OCI-LY7 (cell line): ENCODE results near the gene TMEM72. TPM values are rescaled to one million over a fixed set of nuclear protein-coding genes. Genes with fewer than 3 reads are reported as not detected.

Experiments used
- BruUV-seq: library from RNA; stranded (reverse); fragments of 400-500 nt; replicated peaks from 2 replicates; lab custom pipeline; 2021; lab: Mats Ljungman, UMichigan
- CTCF ChIA-PET: fragments of 300-600 bp; sonication (Branson Sonifier 250); formaldehyde crosslinking; loops from one replicate; lab custom pipeline; 2022; ENCODE audit warnings: antibody characterized with exemption; ENCODE audit not compliant: unreplicated experiment; lab: Charles Lee
- POLR2A ChIA-PET: fragments of 300-600 bp; sonication (Branson Sonifier 250); formaldehyde crosslinking; loops from one replicate; lab custom pipeline; 2022; ENCODE audit warnings: antibody characterized with exemption; lab: Charles Lee
- DNase-seq: peaks from one replicate; pipeline ENCODE4 v3.0.0-alpha.2; 2015; ENCODE audit warnings: low spot score
- H2AFZ ChIP-seq: fragments of 200-600 bp; sonication (generic), shearing (Covaris generic); 2 replicates; pipeline ENCODE4 v1.6.1; 2014; ENCODE audit warnings: mild to moderate bottlenecking, antibody characterized with exemption, low read length, moderate library complexity
- H3K27ac ChIP-seq: fragments of 200-600 bp; sonication (generic); 2 replicates; pipeline ENCODE4 v1.5.1; 2014; ENCODE audit warnings: mixed run types, low read depth, mild to moderate bottlenecking, moderate library complexity, low read length, inconsistent platforms; ENCODE audit not compliant: poor library complexity, severe bottlenecking
- H3K36me3 ChIP-seq: fragments of 200-600 bp; sonication (generic); 2 replicates; pipeline ENCODE4 v1.6.1; 2014; ENCODE audit warnings: mild to moderate bottlenecking, antibody characterized with exemption, low read length, moderate library complexity, mixed read lengths; ENCODE audit not compliant: insufficient read depth
- H3K4me1 ChIP-seq: fragments of 200-600 bp; sonication (generic); 2 replicates; pipeline ENCODE4 v1.5.1; 2014; ENCODE audit warnings: mild to moderate bottlenecking, low read length; ENCODE audit not compliant: insufficient read depth, poor library complexity, severe bottlenecking
- H3K4me2 ChIP-seq: fragments of 200-600 bp; sonication (generic); 2 replicates; pipeline ENCODE4 v1.6.1; 2014; ENCODE audit warnings: mild to moderate bottlenecking, low read length
- H3K4me3 ChIP-seq: fragments of 200-600 bp; sonication (generic); 2 replicates; pipeline ENCODE4 v1.5.1; 2014; ENCODE audit warnings: mild to moderate bottlenecking, low read depth, low read length; ENCODE audit not compliant: poor library complexity, severe bottlenecking
- H3K79me2 ChIP-seq: fragments of 200-600 bp; sonication (generic); 2 replicates; pipeline ENCODE4 v1.6.1; 2016; ENCODE audit warnings: low read depth, mild to moderate bottlenecking, low read length, moderate library complexity, mixed read lengths; ENCODE audit not compliant: insufficient read depth
- H3K9me2 ChIP-seq: fragments of 200-600 bp; sonication (generic); 2 replicates; pipeline ENCODE4 v1.6.1; 2016; ENCODE audit warnings: mild to moderate bottlenecking, low read length, mixed read lengths; ENCODE audit not compliant: insufficient read depth
- H3K9me3 ChIP-seq: fragments of 200-600 bp; sonication (generic); 2 replicates; pipeline ENCODE4 v1.6.1; 2014; ENCODE audit warnings: mild to moderate bottlenecking, mixed run types, low read length, mixed read lengths
- H4K20me1 ChIP-seq: fragments of 200-600 bp; sonication (generic); 2 replicates; pipeline ENCODE4 v1.6.1; 2014; ENCODE audit warnings: mild to moderate bottlenecking, antibody characterized with exemption, low read length, moderate library complexity, mixed read lengths; ENCODE audit not compliant: insufficient read depth
- CTCF ChIP-seq: fragments of 200-600 bp; sonication (generic); conservative IDR thresholded peaks from 2 replicates; pipeline ENCODE4 v1.5.1; 2014; ENCODE audit warnings: mild to moderate bottlenecking, antibody characterized with exemption, low read length, moderate library complexity, mixed read lengths
- EZH2phosphoT487 ChIP-seq: fragments of 200-600 bp; sonication (generic); IDR thresholded peaks from 2 replicates; pipeline ENCODE4 v1.6.1; 2018; ENCODE audit warnings: low read depth, borderline replicate concordance, mild to moderate bottlenecking, mixed run types, antibody characterized with exemption, low read length, moderate library complexity, mixed read lengths
- intact Hi-C: fragments of 100-400 bp; cut with micrococcal nuclease; formaldehyde crosslinking; loops from one replicate; pipeline ENCODE4 v1.10.0; 2022; ENCODE audit not compliant: unreplicated experiment
- total RNA-seq, 2 experiments: library from RNA; depleted of rRNA in 1 of 2; stranded (reverse); fragments of >200 nt in 1 of 2; shearing (Covaris generic) in 1 of 2; gene quantifications; 2 replicates each; pipeline ENCODE4 v1.2.3, GENCODE V29; 2014 to 2022

The TMEM72 gene
- total RNA-seq, 2 experiments from 2014 or later, result not detected

DNA sequence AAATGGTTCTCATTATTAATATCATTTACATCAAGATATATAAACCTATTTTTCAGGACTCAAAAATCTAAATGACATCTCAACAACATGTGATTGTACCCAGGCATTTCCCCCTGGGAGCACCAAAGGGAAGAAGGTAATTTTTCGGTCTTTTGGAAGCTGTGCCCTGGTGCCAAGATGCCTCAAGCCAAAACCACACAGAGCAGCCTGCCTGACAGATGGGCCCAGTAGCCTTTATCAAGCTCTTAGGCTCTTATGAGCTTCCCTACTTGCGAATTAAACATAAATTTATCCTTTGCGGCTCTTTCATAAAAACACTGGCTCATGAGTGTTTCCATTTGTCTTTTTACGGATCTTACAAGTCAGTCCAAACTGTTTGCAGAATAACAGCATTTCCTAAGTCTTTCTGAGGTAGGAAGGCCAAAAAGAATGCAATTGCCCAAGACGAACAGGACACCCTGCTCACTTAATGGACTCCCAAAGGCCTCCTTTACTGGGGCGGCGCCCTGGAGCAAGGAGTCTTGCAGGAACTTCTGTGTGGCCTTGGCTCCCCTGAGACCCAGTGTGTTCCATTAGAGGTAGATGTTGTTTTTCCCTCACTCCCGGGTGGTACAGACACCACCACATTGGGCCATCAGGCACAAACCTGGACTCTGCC lies 44.4 kb downstream of the TMEM72 start:
- peaks cover 17% of the 10 kb centered on the region for H3K4me1 ChIP-seq
- no peaks in the 10 kb centered on the region for H3K79me2 ChIP-seq
- ChIA-PET CTCF (no interaction called here), POLR2A (no interaction called here)
- no peaks in the 10 kb centered on the region for H3K9me2 ChIP-seq
- H3K27ac ChIP-seq, result no peak overlapping the region
- no peak overlapping the region for H2AFZ ChIP-seq
- H4K20me1 ChIP-seq, result no peaks in the 10 kb centered on the region
- DNase-seq, result no peak
- no peaks in the 10 kb centered on the region for H3K9me3 ChIP-seq
- TF ChIP-seq EZH2phosphoT487, result no peak
- no peak for TF ChIP-seq CTCF
- no TSS peak for BruUV-seq
- H3K36me3 ChIP-seq, result no peaks in the 10 kb centered on the region
- H3K4me2 ChIP-seq, result no peak overlapping the region
- H3K4me3 ChIP-seq, result no peak overlapping the region
- intact Hi-C loops, result no loop called here

- ChIA-PET CTCF (no interaction called here), POLR2A (no interaction called here)
- Histone ChIP-seq H2AFZ (no peak overlapping the region), H3K79me2 (no peaks in the 10 kb centered on the region), H3K27ac (no peak overlapping the region), H3K9me2 (no peaks in the 10 kb centered on the region), H3K4me3 (no peak overlapping the region), H3K9me3 (no peaks in the 10 kb centered on the region), H3K4me1 (peaks cover 24% of the 10 kb centered on the region), H3K4me2 (no peak overlapping the region), H4K20me1 (no peaks in the 10 kb centered on the region), H3K36me3 (no peaks in the 10 kb centered on the region)
- BruUV-seq, result no TSS peak
- intact Hi-C loops, result no loop called here
- no peak for DNase-seq
- TF ChIP-seq CTCF, result no peak
- no peak for TF ChIP-seq EZH2phosphoT487
Measured at GRCh38 chr10:44956226-44956625, 45.1 kb downstream of the TMEM72 start.
